Right lobe of liver (tissue), 6 donors: ENCODE measurements around the gene NQO1. TPM values are rescaled to one million over a fixed set of nuclear protein-coding genes. Genes with fewer than 3 reads are reported as not detected.

Experiments used
- ATAC-seq, 4 donors: fragments of 200-7000 bp; cut with Tn5 transposase; one replicate each; pipeline ENCODE4 v1.9.1; 2020; ENCODE audit warnings: mild to moderate bottlenecking in 4 of 4, moderate library complexity in 4 of 4
- DNase-seq, 3 donors: peaks; one replicate each; pipeline ENCODE4 v3.0.0-alpha.2; 2020
- H3K27ac ChIP-seq, 3 donors: fragments of 200-600 bp; one replicate each; pipeline ENCODE4 v1.8.0; 2022
- H3K27me3 ChIP-seq, 2 donors: fragments of 200-600 bp; one replicate each; pipeline ENCODE4 v1.8.0; 2022
- H3K36me3 ChIP-seq, 4 donors: fragments of 200-600 bp; sonication (generic) in 1 of 4; one replicate each; pipeline versions ENCODE4 v1.5.1 to v1.8.0; 2017 to 2022; ENCODE audit warnings: control low read depth in 1 of 4
- H3K4me1 ChIP-seq, 4 donors: fragments of 200-600 bp; sonication (generic) in 1 of 4; one replicate each; pipeline versions ENCODE4 v1.5.1 to v1.8.0; 2017 to 2022; ENCODE audit warnings: control low read depth in 1 of 4
- H3K4me3 ChIP-seq, 3 donors: fragments of 200-600 bp; one replicate each; pipeline ENCODE4 v1.8.0; 2022
- H3K9me3 ChIP-seq, 4 donors: fragments of 200-600 bp; sonication (generic) in 1 of 4; one replicate each; pipeline versions ENCODE4 v1.5.1 to v1.8.0; 2017 to 2022; ENCODE audit warnings: control low read depth in 1 of 4
- CTCF ChIP-seq, 4 donors: fragments of 200-600 bp in 3 of 4; fragments of 450-650 bp in 1 of 4; IDR thresholded peaks; one replicate each; pipeline versions ENCODE4 v1.5.1 to v1.8.0; 2016 to 2022; ENCODE audit warnings: antibody characterized with exemption in 4 of 4, mild to moderate bottlenecking in 2 of 4
- POLR2A ChIP-seq: fragments of 450-650 bp; IDR thresholded peaks from one replicate; pipeline ENCODE4 v1.6.1; 2017; ENCODE audit warnings: antibody characterized with exemption, mild to moderate bottlenecking
- WGBS: methylation state at CpG from one replicate; pipeline ENCODE4 v1.1.6; 2018; ENCODE audit warnings: low coverage, low lambda C conversion rate; ENCODE audit not compliant: insufficient coverage; ENCODE audit errors: missing lambda C conversion rate; 5-methylcytosine and 5-hydroxymethylcytosine counted together
- intact Hi-C, 2 donors: fragments of 100-400 bp; cut with DNase I; formaldehyde crosslinking; loops; one replicate each; pipeline versions ENCODE4 v1.11.2 to v1.14.1; 2022
- total RNA-seq, 6 experiments: library from RNA; depleted of rRNA in 2 of 6; stranded (reverse); fragments of >200 nt in 2 of 6; fragmentation: NEBNext Ultra II Directional in 3 of 6; extraction: Animal tissue kit (Norgen Biotek cat#: 25700) in 3 of 6; gene quantifications; one replicate each; pipeline versions ENCODE4 v1.1.0 to v1.2.4, GENCODE V29; 2016 to 2023
- donor health status: DM: no; HTN: yes; CAD: no.
- donor health status: DM: no; HTN: no; CAD: no.
- donor health status: DM: no; HTN: no; CAD: no.
- donor health status: DM: no; HTN: yes; CAD: no.
- donor health status: DM: no; HTN: yes; CAD: no.

The NQO1 gene
- total RNA-seq, 6 experiments from 2014 or later, result 1.5 to 26.6 (median 8.5) TPM

- 46% methylated on average over 2 of the region's 2 CpGs for WGBS
- ATAC-seq, result no peak
These were observed 43.0 kb upstream of the NQO1 start for GRCh38 chr16:69769404-69769803.

GRCh38 chr16:69768666-69769065 lies 42.3 kb upstream of the NQO1 start:
- DNase-seq, result no peak
- no peak overlapping the region for H3K27ac ChIP-seq

More at GRCh38 chr16:69769404-69769803, 43.0 kb upstream of the NQO1 start:
- TF ChIP-seq POLR2A (no peak), CTCF (IDR thresholded peaks at IDR 0.05) (no peak)
- H3K9me3 ChIP-seq, result no peaks in the 10 kb centered on the region
- DNase-seq, result no peak
- H3K27ac ChIP-seq, result no peak overlapping the region
- H3K27me3 ChIP-seq, result no peaks in the 10 kb centered on the region
- H3K36me3 ChIP-seq, result no peaks in the 10 kb centered on the region
- intact Hi-C loops, result no loop called here
- no peak overlapping the region for H3K4me3 ChIP-seq
- H3K4me1 ChIP-seq, result peaks cover 0 to 9% (median 4%) of the 10 kb centered on the region in 4 donors

GRCh38 chr16:69767459-69768229 lies 41.3 kb upstream of the NQO1 start:
- H3K36me3 ChIP-seq, result no peaks in the 10 kb centered on the region
- H3K9me3 ChIP-seq, result no peaks in the 10 kb centered on the region
- no peak overlapping the region for H3K4me3 ChIP-seq
- intact Hi-C loops, result no loop called here
- DNase-seq (no peak), ATAC-seq (no peak)
- H3K27me3 ChIP-seq, result no peaks in the 10 kb centered on the region
- H3K27ac ChIP-seq, result no peak overlapping the region
- H3K4me1 ChIP-seq, result peaks cover 0 to 20% (median 7%) of the 10 kb centered on the region in 4 donors
- TF ChIP-seq CTCF (IDR thresholded peaks at IDR 0.05) (no peak), POLR2A (no peak)
- WGBS, result 75% methylated on average over 5 of the region's 5 CpGs

More at GRCh38 chr16:69768666-69769065, 42.3 kb upstream of the NQO1 start:
- intact Hi-C loops, result no loop called here
- TF ChIP-seq CTCF (IDR thresholded peaks at IDR 0.05) (no peak), POLR2A (no peak)
- no peak for ATAC-seq
- 97% methylated on average over 4 of the region's 6 CpGs for WGBS
- Histone ChIP-seq H3K4me1 (peaks cover 0 to 14% (median 5%) of the 10 kb centered on the region in 4 donors), H3K9me3 (no peaks in the 10 kb centered on the region), H3K36me3 (no peaks in the 10 kb centered on the region), H3K27me3 (no peaks in the 10 kb centered on the region), H3K4me3 (no peak overlapping the region)

- TF ChIP-seq POLR2A (no peak), CTCF (IDR thresholded peaks at IDR 0.05) (no peak)
- H3K4me3 ChIP-seq, result peak overlapping the region in 2 of 3 donors; percentile 91 to 97
- peaks cover 0 to 16% (median 8%) of the 10 kb centered on the region in 4 donors for H3K4me1 ChIP-seq
- intact Hi-C loops, result no loop called here
- no peaks in the 10 kb centered on the region for H3K27me3 ChIP-seq
- no peaks in the 10 kb centered on the region for H3K36me3 ChIP-seq
- no peak for DNase-seq
- H3K27ac ChIP-seq, result peak overlapping the region in 2 of 3 donors; percentile 48 to 77
- ATAC-seq, result no peak
- no peaks in the 10 kb centered on the region for H3K9me3 ChIP-seq
- 25% methylated on average over 5 of the region's 5 CpGs for WGBS
These were observed 37.2 kb upstream of the NQO1 start for GRCh38 chr16:69763599-69763942.
